Uterus (tissue), 4 donors: ENCODE data around the gene DNASE2B. TPM values are rescaled to one million over a fixed set of nuclear protein-coding genes. Genes with fewer than 3 reads are reported as not detected.

Experiments
- DNase-seq, 2 donors: peaks; one replicate each; pipeline ENCODE4 v3.0.0-alpha.2; 2019 to 2020
- H3K27ac ChIP-seq, 2 donors: fragments of 200-600 bp; sonication (generic); 1 replicate in 1 of 2; 2 replicates in 1 of 2; pipeline ENCODE4 v1.5.1; 2016 to 2018
- H3K27me3 ChIP-seq, 2 donors: fragments of 200-600 bp; sonication (generic); one replicate each; pipeline ENCODE4 v1.5.1; 2018 to 2019; ENCODE audit warnings: control low read depth in 1 of 2
- H3K36me3 ChIP-seq, 2 donors: fragments of 200-600 bp; sonication (generic); one replicate each; pipeline ENCODE4 v1.5.1; 2019; ENCODE audit warnings: control low read depth in 1 of 2
- H3K4me1 ChIP-seq, 2 donors: fragments of 200-600 bp; sonication (generic); one replicate each; pipeline ENCODE4 v1.5.1; 2018 to 2019; ENCODE audit warnings: control low read depth in 1 of 2
- H3K4me3 ChIP-seq, 2 donors: fragments of 200-600 bp; sonication (generic); 1 replicate in 1 of 2; 2 replicates in 1 of 2; pipeline ENCODE4 v1.5.1; 2018 to 2019; ENCODE audit warnings: mild to moderate bottlenecking in 1 of 2
- H3K9me3 ChIP-seq, 2 donors: fragments of 200-600 bp; sonication (generic); one replicate each; pipeline ENCODE4 v1.5.1; 2019; ENCODE audit warnings: control low read depth in 1 of 2
- POLR2A ChIP-seq, 2 donors: fragments of 450-650 bp; IDR thresholded peaks; one replicate each; pipeline ENCODE4 v1.6.1; 2016; ENCODE audit warnings: antibody characterized with exemption in 2 of 2, mild to moderate bottlenecking in 1 of 2, moderate library complexity in 1 of 2
- intact Hi-C: fragments of 100-400 bp; cut with DNase I; formaldehyde crosslinking; loops from one replicate; pipeline ENCODE4 v1.15.1; 2023; ENCODE audit warnings: low total_unique reads
- total RNA-seq, 4 donors: library from RNA; depleted of rRNA in 3 of 4; stranded (reverse); fragments of >200 nt in 3 of 4; gene quantifications; one replicate each; pipeline versions ENCODE4 v1.1.0 to v1.2.4, GENCODE V29; 2014 to 2023
- TF ChIP-seq, protein P1 (sequence below), 4 experiments: fragments of 200-600 bp in 2 of 4; fragments of 450-650 bp in 2 of 4; sonication (generic) in 2 of 4; IDR thresholded peaks; one replicate each; pipeline ENCODE4 v1.5.1; 2016 to 2019; ENCODE audit warnings: antibody characterized with exemption in 4 of 4, mild to moderate bottlenecking in 2 of 4, moderate library complexity in 1 of 4
- donor health status: DM: yes; HTN: yes; CAD: no.

DNASE2B gene
- total RNA-seq, 4 donors from 2014 or later = not detected

DNA sequence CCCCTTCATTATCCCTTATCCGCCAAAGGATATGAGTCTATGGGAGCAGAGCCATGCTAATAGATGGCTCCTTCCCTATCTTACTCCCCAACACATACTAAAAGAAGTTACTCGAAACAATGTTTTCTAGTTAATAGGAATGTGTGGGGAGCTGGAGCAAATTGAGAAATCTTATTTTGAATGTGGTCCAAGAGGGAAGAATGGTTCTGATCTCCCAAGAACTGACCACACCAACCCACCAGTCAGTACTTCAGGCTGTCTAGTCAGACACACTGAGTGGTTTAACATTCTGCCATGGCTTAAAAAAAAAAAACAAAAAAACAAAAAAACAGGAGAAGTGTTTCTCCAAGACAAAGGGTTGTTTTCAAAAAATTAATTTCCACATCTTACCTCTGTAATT is 31.5 kb upstream of the DNASE2B start:
- intact Hi-C loops = no loop called here
- Histone ChIP-seq H3K27ac (peak overlapping the region in 1 of 2 donors; percentile 45), H3K4me3 (no peak overlapping the region), H3K27me3 (no peaks in the 10 kb centered on the region), H3K36me3 (no peaks in the 10 kb centered on the region), H3K4me1 (no peaks in the 10 kb centered on the region), H3K9me3 (no peaks in the 10 kb centered on the region)
- TF ChIP-seq, protein P1, sequence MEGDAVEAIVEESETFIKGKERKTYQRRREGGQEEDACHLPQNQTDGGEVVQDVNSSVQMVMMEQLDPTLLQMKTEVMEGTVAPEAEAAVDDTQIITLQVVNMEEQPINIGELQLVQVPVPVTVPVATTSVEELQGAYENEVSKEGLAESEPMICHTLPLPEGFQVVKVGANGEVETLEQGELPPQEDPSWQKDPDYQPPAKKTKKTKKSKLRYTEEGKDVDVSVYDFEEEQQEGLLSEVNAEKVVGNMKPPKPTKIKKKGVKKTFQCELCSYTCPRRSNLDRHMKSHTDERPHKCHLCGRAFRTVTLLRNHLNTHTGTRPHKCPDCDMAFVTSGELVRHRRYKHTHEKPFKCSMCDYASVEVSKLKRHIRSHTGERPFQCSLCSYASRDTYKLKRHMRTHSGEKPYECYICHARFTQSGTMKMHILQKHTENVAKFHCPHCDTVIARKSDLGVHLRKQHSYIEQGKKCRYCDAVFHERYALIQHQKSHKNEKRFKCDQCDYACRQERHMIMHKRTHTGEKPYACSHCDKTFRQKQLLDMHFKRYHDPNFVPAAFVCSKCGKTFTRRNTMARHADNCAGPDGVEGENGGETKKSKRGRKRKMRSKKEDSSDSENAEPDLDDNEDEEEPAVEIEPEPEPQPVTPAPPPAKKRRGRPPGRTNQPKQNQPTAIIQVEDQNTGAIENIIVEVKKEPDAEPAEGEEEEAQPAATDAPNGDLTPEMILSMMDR (IDR thresholded peaks at IDR 0.05) = no peak
- no peak for TF ChIP-seq POLR2A (IDR thresholded peaks at IDR 0.05)
- DNase-seq = no peak

DNA sequence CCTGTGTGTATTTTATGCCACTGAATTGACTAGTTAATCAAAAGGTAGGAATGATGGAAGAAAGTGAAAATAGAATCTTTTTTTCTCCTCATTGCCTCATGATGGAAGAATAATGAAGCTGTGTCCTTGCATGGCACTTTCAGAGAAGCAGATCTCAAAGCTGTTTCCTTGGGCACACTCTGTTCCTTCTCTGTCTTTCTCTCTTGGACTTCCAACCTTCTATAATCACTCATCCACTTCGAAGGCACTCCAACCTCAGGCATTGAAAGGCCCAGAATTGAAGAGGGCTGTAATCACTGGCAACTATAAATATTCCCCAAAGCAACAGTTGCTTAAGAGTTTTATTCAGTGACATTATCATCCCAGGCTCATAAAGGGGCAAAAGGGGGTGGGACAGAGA is 31.1 kb upstream of the DNASE2B start:
- H3K9me3 ChIP-seq = no peaks in the 10 kb centered on the region
- intact Hi-C loops = no loop called here
- TF ChIP-seq, protein P1 (IDR thresholded peaks at IDR 0.05) = no peak
- no peak for TF ChIP-seq POLR2A (IDR thresholded peaks at IDR 0.05)
- no peaks in the 10 kb centered on the region for H3K27me3 ChIP-seq
- no peaks in the 10 kb centered on the region for H3K4me1 ChIP-seq
- DNase-seq = no peak
- H3K36me3 ChIP-seq = no peaks in the 10 kb centered on the region
- peak overlapping the region in 1 of 2 donors; percentile 45 for H3K27ac ChIP-seq
- H3K4me3 ChIP-seq = no peak overlapping the region

GRCh38 chr1:84368441-84368840 is 29.8 kb upstream of the DNASE2B start:
- no peak overlapping the region for H3K27ac ChIP-seq
- intact Hi-C loops = no loop called here
- no peak overlapping the region for H3K4me3 ChIP-seq
- no peaks in the 10 kb centered on the region for H3K9me3 ChIP-seq
- no peak for DNase-seq
- H3K27me3 ChIP-seq = no peaks in the 10 kb centered on the region
- no peak for TF ChIP-seq POLR2A (IDR thresholded peaks at IDR 0.05)
- TF ChIP-seq, protein P1 (IDR thresholded peaks at IDR 0.05) = no peak
- no peaks in the 10 kb centered on the region for H3K4me1 ChIP-seq
- H3K36me3 ChIP-seq = no peaks in the 10 kb centered on the region

DNA sequence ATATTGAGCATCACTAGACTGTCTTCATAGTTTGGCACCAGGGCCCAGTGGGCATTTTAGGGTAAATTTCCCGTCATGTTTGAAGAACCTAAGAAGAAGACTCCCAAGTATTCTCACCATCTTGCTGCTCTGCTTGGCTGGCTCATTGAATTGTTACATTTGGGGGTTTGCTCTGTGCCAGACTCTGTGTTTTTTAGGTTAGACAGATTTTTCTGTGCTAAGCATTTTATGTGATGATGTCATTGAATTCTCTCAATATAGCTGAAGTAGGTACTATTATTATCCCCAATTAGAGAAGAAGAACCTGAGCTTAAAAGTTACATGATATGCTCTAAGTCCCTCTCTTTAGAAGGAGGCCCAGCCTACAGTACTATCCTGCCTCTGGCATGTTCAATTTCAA is 28.0 kb upstream of the DNASE2B start:
- TF ChIP-seq, protein P1 (IDR thresholded peaks at IDR 0.05) = no peak
- TF ChIP-seq POLR2A (IDR thresholded peaks at IDR 0.05) = no peak
- Histone ChIP-seq H3K4me1 (peaks cover 0 to 7% of the 10 kb centered on the region in 2 donors), H3K9me3 (no peaks in the 10 kb centered on the region), H3K36me3 (no peaks in the 10 kb centered on the region), H3K27ac (no peak overlapping the region), H3K27me3 (no peaks in the 10 kb centered on the region), H3K4me3 (no peak overlapping the region)
- intact Hi-C loops = no loop called here
- DNase-seq = no peak

DNA sequence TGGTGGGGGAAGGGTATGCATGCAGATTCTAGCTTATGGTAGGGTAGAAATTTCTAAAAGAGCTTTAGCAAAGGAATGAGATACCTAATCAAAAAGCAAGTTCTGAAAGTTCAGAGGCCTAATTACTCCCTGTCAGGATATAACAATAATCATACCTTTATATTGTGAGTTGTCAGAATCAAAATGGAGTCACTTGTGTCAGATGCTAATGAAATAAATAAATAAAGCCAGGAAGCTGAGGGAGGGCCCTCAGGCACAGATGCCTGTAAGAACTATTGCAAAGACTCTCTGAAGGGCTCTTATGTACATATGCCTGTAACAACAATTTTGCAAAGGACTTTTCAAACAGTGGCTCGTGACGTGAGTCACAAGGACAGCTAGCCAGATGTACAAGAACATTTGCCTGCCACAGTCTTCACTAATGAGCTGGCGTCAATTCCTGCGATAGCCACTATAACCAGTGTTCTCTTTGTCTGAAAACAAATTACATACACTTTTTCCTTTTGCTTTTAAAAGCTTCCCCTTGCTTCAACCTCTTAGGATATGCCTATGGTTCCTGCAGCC is 27.4 kb upstream of the DNASE2B start:
- no peak for DNase-seq
- peaks cover 0 to 7% of the 10 kb centered on the region in 2 donors for H3K4me1 ChIP-seq
- H3K36me3 ChIP-seq = no peaks in the 10 kb centered on the region
- H3K4me3 ChIP-seq = no peak overlapping the region
- no peaks in the 10 kb centered on the region for H3K27me3 ChIP-seq
- no peaks in the 10 kb centered on the region for H3K9me3 ChIP-seq
- H3K27ac ChIP-seq = no peak overlapping the region
- TF ChIP-seq POLR2A (IDR thresholded peaks at IDR 0.05) = no peak
- TF ChIP-seq, protein P1 (IDR thresholded peaks at IDR 0.05) = no peak
- intact Hi-C loops = no loop called here
